ENCODE measurements around the gene CTAG1B.
"Not testable (repeated sequence)": the region's sequence is repeated elsewhere in the genome, so short reads cannot be mapped to it uniquely, and the experiment has no call there.

- TF ChIP-seq POLR2AphosphoS5 (IDR thresholded peaks at IDR 0.05; ENCODE audit: low read depth); CTCF (IDR thresholded peaks at IDR 0.05; ENCODE audit: insufficient read depth, low read length): not testable (repeated sequence)
- TF ChIP-seq, protein P1, sequence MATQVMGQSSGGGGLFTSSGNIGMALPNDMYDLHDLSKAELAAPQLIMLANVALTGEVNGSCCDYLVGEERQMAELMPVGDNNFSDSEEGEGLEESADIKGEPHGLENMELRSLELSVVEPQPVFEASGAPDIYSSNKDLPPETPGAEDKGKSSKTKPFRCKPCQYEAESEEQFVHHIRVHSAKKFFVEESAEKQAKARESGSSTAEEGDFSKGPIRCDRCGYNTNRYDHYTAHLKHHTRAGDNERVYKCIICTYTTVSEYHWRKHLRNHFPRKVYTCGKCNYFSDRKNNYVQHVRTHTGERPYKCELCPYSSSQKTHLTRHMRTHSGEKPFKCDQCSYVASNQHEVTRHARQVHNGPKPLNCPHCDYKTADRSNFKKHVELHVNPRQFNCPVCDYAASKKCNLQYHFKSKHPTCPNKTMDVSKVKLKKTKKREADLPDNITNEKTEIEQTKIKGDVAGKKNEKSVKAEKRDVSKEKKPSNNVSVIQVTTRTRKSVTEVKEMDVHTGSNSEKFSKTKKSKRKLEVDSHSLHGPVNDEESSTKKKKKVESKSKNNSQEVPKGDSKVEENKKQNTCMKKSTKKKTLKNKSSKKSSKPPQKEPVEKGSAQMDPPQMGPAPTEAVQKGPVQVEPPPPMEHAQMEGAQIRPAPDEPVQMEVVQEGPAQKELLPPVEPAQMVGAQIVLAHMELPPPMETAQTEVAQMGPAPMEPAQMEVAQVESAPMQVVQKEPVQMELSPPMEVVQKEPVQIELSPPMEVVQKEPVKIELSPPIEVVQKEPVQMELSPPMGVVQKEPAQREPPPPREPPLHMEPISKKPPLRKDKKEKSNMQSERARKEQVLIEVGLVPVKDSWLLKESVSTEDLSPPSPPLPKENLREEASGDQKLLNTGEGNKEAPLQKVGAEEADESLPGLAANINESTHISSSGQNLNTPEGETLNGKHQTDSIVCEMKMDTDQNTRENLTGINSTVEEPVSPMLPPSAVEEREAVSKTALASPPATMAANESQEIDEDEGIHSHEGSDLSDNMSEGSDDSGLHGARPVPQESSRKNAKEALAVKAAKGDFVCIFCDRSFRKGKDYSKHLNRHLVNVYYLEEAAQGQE (IDR thresholded peaks at IDR 0.05; ENCODE audit: insufficient replicate concordance, low read depth), result not testable (repeated sequence)
Observed at GRCh38 chrX:154608823-154609222, 10.3 kb downstream of the CTAG1B start.
